OCI-LY7 (cell line): Measurements from ENCODE around the gene NUDT6. TPM values are rescaled to one million over a fixed set of nuclear protein-coding genes. Genes with fewer than 3 reads are reported as not detected.

Experiments used
- BruUV-seq: library from RNA; stranded (reverse); fragments of 400-500 nt; replicated peaks from 2 replicates; lab custom pipeline; 2021; lab: Mats Ljungman, UMichigan
- CTCF ChIA-PET: fragments of 300-600 bp; sonication (Branson Sonifier 250); formaldehyde crosslinking; loops from one replicate; lab custom pipeline; 2022; ENCODE audit warnings: antibody characterized with exemption; ENCODE audit not compliant: unreplicated experiment; lab: Charles Lee
- POLR2A ChIA-PET: fragments of 300-600 bp; sonication (Branson Sonifier 250); formaldehyde crosslinking; loops from one replicate; lab custom pipeline; 2022; ENCODE audit warnings: antibody characterized with exemption; lab: Charles Lee
- DNase-seq: peaks from one replicate; pipeline ENCODE4 v3.0.0-alpha.2; 2015; ENCODE audit warnings: low spot score
- H2AFZ ChIP-seq: fragments of 200-600 bp; sonication (generic), shearing (Covaris generic); 2 replicates; pipeline ENCODE4 v1.6.1; 2014; ENCODE audit warnings: mild to moderate bottlenecking, antibody characterized with exemption, low read length, moderate library complexity
- H3K27ac ChIP-seq: fragments of 200-600 bp; sonication (generic); 2 replicates; pipeline ENCODE4 v1.5.1; 2014; ENCODE audit warnings: mixed run types, low read depth, mild to moderate bottlenecking, moderate library complexity, low read length, inconsistent platforms; ENCODE audit not compliant: poor library complexity, severe bottlenecking
- H3K36me3 ChIP-seq: fragments of 200-600 bp; sonication (generic); 2 replicates; pipeline ENCODE4 v1.6.1; 2014; ENCODE audit warnings: mild to moderate bottlenecking, antibody characterized with exemption, low read length, moderate library complexity, mixed read lengths; ENCODE audit not compliant: insufficient read depth
- H3K4me1 ChIP-seq: fragments of 200-600 bp; sonication (generic); 2 replicates; pipeline ENCODE4 v1.5.1; 2014; ENCODE audit warnings: mild to moderate bottlenecking, low read length; ENCODE audit not compliant: insufficient read depth, poor library complexity, severe bottlenecking
- H3K4me2 ChIP-seq: fragments of 200-600 bp; sonication (generic); 2 replicates; pipeline ENCODE4 v1.6.1; 2014; ENCODE audit warnings: mild to moderate bottlenecking, low read length
- H3K4me3 ChIP-seq: fragments of 200-600 bp; sonication (generic); 2 replicates; pipeline ENCODE4 v1.5.1; 2014; ENCODE audit warnings: mild to moderate bottlenecking, low read depth, low read length; ENCODE audit not compliant: poor library complexity, severe bottlenecking
- H3K79me2 ChIP-seq: fragments of 200-600 bp; sonication (generic); 2 replicates; pipeline ENCODE4 v1.6.1; 2016; ENCODE audit warnings: low read depth, mild to moderate bottlenecking, low read length, moderate library complexity, mixed read lengths; ENCODE audit not compliant: insufficient read depth
- H3K9me2 ChIP-seq: fragments of 200-600 bp; sonication (generic); 2 replicates; pipeline ENCODE4 v1.6.1; 2016; ENCODE audit warnings: mild to moderate bottlenecking, low read length, mixed read lengths; ENCODE audit not compliant: insufficient read depth
- H3K9me3 ChIP-seq: fragments of 200-600 bp; sonication (generic); 2 replicates; pipeline ENCODE4 v1.6.1; 2014; ENCODE audit warnings: mild to moderate bottlenecking, mixed run types, low read length, mixed read lengths
- H4K20me1 ChIP-seq: fragments of 200-600 bp; sonication (generic); 2 replicates; pipeline ENCODE4 v1.6.1; 2014; ENCODE audit warnings: mild to moderate bottlenecking, antibody characterized with exemption, low read length, moderate library complexity, mixed read lengths; ENCODE audit not compliant: insufficient read depth
- CTCF ChIP-seq: fragments of 200-600 bp; sonication (generic); conservative IDR thresholded peaks from 2 replicates; pipeline ENCODE4 v1.5.1; 2014; ENCODE audit warnings: mild to moderate bottlenecking, antibody characterized with exemption, low read length, moderate library complexity, mixed read lengths
- EZH2phosphoT487 ChIP-seq: fragments of 200-600 bp; sonication (generic); IDR thresholded peaks from 2 replicates; pipeline ENCODE4 v1.6.1; 2018; ENCODE audit warnings: low read depth, borderline replicate concordance, mild to moderate bottlenecking, mixed run types, antibody characterized with exemption, low read length, moderate library complexity, mixed read lengths
- intact Hi-C: fragments of 100-400 bp; cut with micrococcal nuclease; formaldehyde crosslinking; loops from one replicate; pipeline ENCODE4 v1.10.0; 2022; ENCODE audit not compliant: unreplicated experiment
- total RNA-seq, 2 experiments: library from RNA; depleted of rRNA in 1 of 2; stranded (reverse); fragments of >200 nt in 1 of 2; shearing (Covaris generic) in 1 of 2; gene quantifications; 2 replicates each; pipeline ENCODE4 v1.2.3, GENCODE V29; 2014 to 2022

NUDT6 gene
- total RNA-seq, 2 experiments from 2014 or later: 15.9 to 18.3 TPM

GRCh38 chr4:122901247-122902010, 21.0 kb downstream of the NUDT6 start:
- no peak overlapping the region for H3K27ac ChIP-seq
- no peak overlapping the region for H3K4me3 ChIP-seq
- H3K79me2 ChIP-seq: no peaks in the 10 kb centered on the region
- no peaks in the 10 kb centered on the region for H3K9me3 ChIP-seq
- no peak overlapping the region for H2AFZ ChIP-seq
- no peak overlapping the region for H3K4me2 ChIP-seq
- no peaks in the 10 kb centered on the region for H3K9me2 ChIP-seq
- no peak for DNase-seq
- no peaks in the 10 kb centered on the region for H4K20me1 ChIP-seq
- ChIA-PET CTCF (no interaction called here), POLR2A (interaction anchor here (0.6 to 1.2 kb wide), 3 partner anchors 13 to 118 kb away, joined by 3 read pairs; no protein-coding TSS in a partner anchor)
- no peaks in the 10 kb centered on the region for H3K4me1 ChIP-seq
- TF ChIP-seq EZH2phosphoT487 (no peak), CTCF (no peak)
- peaks cover 20% of the 10 kb centered on the region for H3K36me3 ChIP-seq
- no TSS peak for BruUV-seq
- intact Hi-C loops: no loop called here

GRCh38 chr4:122900314-122900713, 22.1 kb downstream of the NUDT6 start:
- BruUV-seq: no TSS peak
- Histone ChIP-seq H3K9me3 (no peaks in the 10 kb centered on the region), H3K4me2 (no peak overlapping the region), H3K4me3 (no peak overlapping the region), H3K27ac (no peak overlapping the region), H4K20me1 (no peaks in the 10 kb centered on the region), H3K9me2 (no peaks in the 10 kb centered on the region), H2AFZ (no peak overlapping the region), H3K79me2 (no peaks in the 10 kb centered on the region), H3K4me1 (no peaks in the 10 kb centered on the region), H3K36me3 (peaks cover 18% of the 10 kb centered on the region)
- ChIA-PET CTCF (no interaction called here), POLR2A (interaction anchor here (0.7 to 1.2 kb wide), 2 partner anchors 14 to 1347 kb away, joined by 3 read pairs; no protein-coding TSS in a partner anchor)
- intact Hi-C loops: no loop called here
- TF ChIP-seq EZH2phosphoT487 (no peak), CTCF (no peak)
- DNase-seq: no peak

- no peaks in the 10 kb centered on the region for H3K4me1 ChIP-seq
- no peak overlapping the region for H3K4me3 ChIP-seq
- no peak for DNase-seq
- intact Hi-C loops: no loop called here
- no peaks in the 10 kb centered on the region for H4K20me1 ChIP-seq
- TF ChIP-seq EZH2phosphoT487: no peak
- no peak for TF ChIP-seq CTCF
- no peak overlapping the region for H3K27ac ChIP-seq
- H3K79me2 ChIP-seq: no peaks in the 10 kb centered on the region
- peaks cover 13% of the 10 kb centered on the region for H3K36me3 ChIP-seq
- H3K9me2 ChIP-seq: no peaks in the 10 kb centered on the region
- CTCF ChIA-PET: interaction anchor here (0.7 kb wide), 1 partner anchor 15 kb away, joined by 3 read pairs; no protein-coding TSS in a partner anchor
- no TSS peak for BruUV-seq
- no peak overlapping the region for H3K4me2 ChIP-seq
- POLR2A ChIA-PET: interaction anchor here (0.7 kb wide), 1 partner anchor 1348 kb away, joined by 3 read pairs; no protein-coding TSS in a partner anchor
- no peaks in the 10 kb centered on the region for H3K9me3 ChIP-seq
- no peak overlapping the region for H2AFZ ChIP-seq
These were observed 22.7 kb downstream of the NUDT6 start for GRCh38 chr4:122899682-122900081.
